H9 (cell line): ENCODE measurements around the gene TDRKH. TPM values are rescaled to one million over a fixed set of nuclear protein-coding genes. Genes with fewer than 3 reads are reported as not detected.

Source experiments
- DNase-seq: peaks from one replicate; pipeline ENCODE4 v3.0.0-alpha.2; 2017
- H2AFZ ChIP-seq: one replicate; pipeline ENCODE4 v1.6.1; 2013; ENCODE audit warnings: mild to moderate bottlenecking, low read length, control low read depth, moderate library complexity
- H2AK5ac ChIP-seq: 2 replicates; pipeline ENCODE4 v1.6.1; 2013; ENCODE audit warnings: low read length, control low read depth, mixed read lengths; ENCODE audit not compliant: insufficient read length
- H2BK120ac ChIP-seq: one replicate; pipeline ENCODE4 v1.6.1; 2013; ENCODE audit warnings: low read depth, mild to moderate bottlenecking, low read length, control low read depth, inconsistent platforms; ENCODE audit not compliant: poor library complexity, severe bottlenecking
- H2BK12ac ChIP-seq: 2 replicates; pipeline ENCODE4 v1.6.1; 2013; ENCODE audit warnings: low read length, control low read depth, mixed read lengths, low read depth; ENCODE audit not compliant: insufficient read length
- H2BK15ac ChIP-seq: 2 replicates; pipeline ENCODE4 v1.6.1; 2013; ENCODE audit warnings: low read depth, low read length, control low read depth
- H2BK20ac ChIP-seq: one replicate; pipeline ENCODE4 v1.6.1; 2013; ENCODE audit warnings: low read depth, mild to moderate bottlenecking, low read length, control low read depth, inconsistent platforms; ENCODE audit not compliant: poor library complexity, severe bottlenecking
- H2BK5ac ChIP-seq: 2 replicates; pipeline ENCODE4 v1.6.1; 2013; ENCODE audit warnings: low read length, control low read depth, mixed read lengths; ENCODE audit not compliant: insufficient read length
- H3K14ac ChIP-seq: 2 replicates; pipeline ENCODE4 v1.6.1; 2013; ENCODE audit warnings: low read length, control low read depth; ENCODE audit not compliant: insufficient read depth
- H3K18ac ChIP-seq: 2 replicates; pipeline ENCODE4 v1.6.1; 2013; ENCODE audit warnings: low read depth, mild to moderate bottlenecking, mixed read lengths, low read length, control low read depth; ENCODE audit not compliant: insufficient read length
- H3K23ac ChIP-seq: 2 replicates; pipeline ENCODE4 v1.6.1; 2013; ENCODE audit warnings: low read length, control low read depth, mixed read lengths, low read depth; ENCODE audit not compliant: insufficient read length
- H3K23me2 ChIP-seq: 2 replicates; pipeline ENCODE4 v1.6.1; 2013; ENCODE audit warnings: low read depth, mild to moderate bottlenecking, mixed read lengths, low read length, control low read depth; ENCODE audit not compliant: insufficient read length, poor library complexity, severe bottlenecking
- H3K27ac ChIP-seq: 2 replicates; pipeline ENCODE4 v1.5.1; 2013; ENCODE audit warnings: low read length, control low read depth, mixed read lengths, low read depth; ENCODE audit not compliant: insufficient read length
- H3K27me3 ChIP-seq: 2 replicates; pipeline ENCODE4 v1.6.1; 2013; ENCODE audit warnings: low read length, control low read depth, inconsistent platforms; ENCODE audit not compliant: insufficient read depth
- H3K4ac ChIP-seq: 2 replicates; pipeline ENCODE4 v1.6.1; 2013; ENCODE audit warnings: low read depth, mild to moderate bottlenecking, control low read depth, inconsistent platforms, low read length, moderate library complexity
- H3K4me1 ChIP-seq: 2 replicates; pipeline ENCODE4 v1.6.1; 2013; ENCODE audit warnings: low read length, control low read depth, inconsistent platforms; ENCODE audit not compliant: insufficient read depth
- H3K4me2 ChIP-seq: 2 replicates; pipeline ENCODE4 v1.6.1; 2013; ENCODE audit warnings: low read length, control low read depth, mixed read lengths; ENCODE audit not compliant: insufficient read length, insufficient read depth
- H3K56ac ChIP-seq: 2 replicates; pipeline ENCODE4 v1.6.1; 2013; ENCODE audit warnings: low read depth, mild to moderate bottlenecking, mixed read lengths, low read length, control low read depth; ENCODE audit not compliant: insufficient read length
- H3K79me1 ChIP-seq: 2 replicates; pipeline ENCODE4 v1.6.1; 2013; ENCODE audit warnings: low read depth, mild to moderate bottlenecking, moderate library complexity, low read length, control low read depth, inconsistent platforms; ENCODE audit not compliant: insufficient read depth, poor library complexity, severe bottlenecking
- H3K79me2 ChIP-seq: 2 replicates; pipeline ENCODE4 v1.6.1; 2013; ENCODE audit warnings: low read length, control low read depth, inconsistent platforms; ENCODE audit not compliant: insufficient read depth
- H3K9ac ChIP-seq: 2 replicates; pipeline ENCODE4 v1.6.1; 2013; ENCODE audit warnings: low read length, control low read depth, mixed read lengths; ENCODE audit not compliant: insufficient read length; ENCODE audit errors: extremely low read depth
- H3K9me3 ChIP-seq: one replicate; pipeline ENCODE4 v1.6.1; 2013; ENCODE audit warnings: low read depth, low read length, inconsistent platforms; ENCODE audit not compliant: control insufficient read depth
- H3T11ph ChIP-seq: one replicate; pipeline ENCODE4 v1.6.1; 2013; ENCODE audit warnings: mild to moderate bottlenecking, low read length, control low read depth, inconsistent platforms
- H4K20me1 ChIP-seq: one replicate; pipeline ENCODE4 v1.6.1; 2013; ENCODE audit not compliant: control insufficient read depth, insufficient read length, insufficient read depth
- H4K5ac ChIP-seq: 2 replicates; pipeline ENCODE4 v1.6.1; 2013; ENCODE audit warnings: low read depth, mild to moderate bottlenecking, mixed read lengths, low read length, control low read depth; ENCODE audit not compliant: insufficient read length
- H4K8ac ChIP-seq: replicated peaks from 2 replicates; pipeline ENCODE4 v1.6.1; 2013; ENCODE audit warnings: low read length, control low read depth, mixed read lengths, low read depth; ENCODE audit not compliant: insufficient read length
- H4K91ac ChIP-seq: 2 replicates; pipeline ENCODE4 v1.6.1; 2013; ENCODE audit warnings: low read depth, mild to moderate bottlenecking, moderate library complexity, mixed read lengths, low read length, control low read depth; ENCODE audit not compliant: insufficient read length
- H3K27ac Mint-ChIP-seq, 3 experiments: 2 replicates in 2 of 3; 3 replicates in 1 of 3; pipeline ENCODE4 v1.8.0; 2020 to 2021; ENCODE audit warnings: mixed read lengths in 3 of 3, mild to moderate bottlenecking in 1 of 3, moderate library complexity in 1 of 3
- H3K27me3 Mint-ChIP-seq: 2 replicates; pipeline ENCODE4 v1.8.0; 2021; ENCODE audit warnings: low read depth, mild to moderate bottlenecking, moderate library complexity, mixed read lengths
- H3K36me3 Mint-ChIP-seq, 3 experiments: 2 replicates in 2 of 3; 3 replicates in 1 of 3; pipeline ENCODE4 v1.8.0; 2020 to 2021; ENCODE audit warnings: low read depth in 3 of 3, mixed read lengths in 3 of 3; ENCODE audit not compliant: insufficient read depth in 1 of 3
- H3K4me1 Mint-ChIP-seq, 2 experiments: 2 replicates each; pipeline ENCODE4 v1.8.0; 2020; ENCODE audit warnings: mixed read lengths in 2 of 2
- H3K4me3 Mint-ChIP-seq, 2 experiments: 2 replicates in 1 of 2; 3 replicates in 1 of 2; pipeline ENCODE4 v1.8.0; 2020 to 2021; ENCODE audit warnings: mild to moderate bottlenecking in 2 of 2, mixed read lengths in 2 of 2, moderate library complexity in 1 of 2
- H3K9me3 Mint-ChIP-seq, 2 experiments: 2 replicates in 1 of 2; 3 replicates in 1 of 2; pipeline ENCODE4 v1.8.0; 2020; ENCODE audit warnings: mild to moderate bottlenecking in 2 of 2, mixed read lengths in 2 of 2, moderate library complexity in 1 of 2
- WGBS: extraction: QIAGEN DNeasy Blood & Tissue Kit; methylation state at CpG from one replicate; pipeline ENCODE4 v1.1.7; 2013; ENCODE audit warnings: missing lambda C conversion rate, low lambda C conversion rate, mixed read lengths; ENCODE audit not compliant: insufficient read length; ENCODE audit errors: extremely low coverage; 5-methylcytosine and 5-hydroxymethylcytosine counted together
- total RNA-seq: library from RNA; stranded (reverse); gene quantifications from 2 replicates; pipeline ENCODE4 v1.2.1, GENCODE V29; 2021
- TF ChIP-seq, protein P1 (sequence below): fragments of 200-600 bp; sonication (generic); conservative IDR thresholded peaks from 3 replicates; pipeline ENCODE4 v1.8.0; 2021; ENCODE audit warnings: antibody characterized with exemption, mild to moderate bottlenecking

Gene TDRKH
- total RNA-seq, 1 experiment from 2014 or later = 24.0 TPM

DNA sequence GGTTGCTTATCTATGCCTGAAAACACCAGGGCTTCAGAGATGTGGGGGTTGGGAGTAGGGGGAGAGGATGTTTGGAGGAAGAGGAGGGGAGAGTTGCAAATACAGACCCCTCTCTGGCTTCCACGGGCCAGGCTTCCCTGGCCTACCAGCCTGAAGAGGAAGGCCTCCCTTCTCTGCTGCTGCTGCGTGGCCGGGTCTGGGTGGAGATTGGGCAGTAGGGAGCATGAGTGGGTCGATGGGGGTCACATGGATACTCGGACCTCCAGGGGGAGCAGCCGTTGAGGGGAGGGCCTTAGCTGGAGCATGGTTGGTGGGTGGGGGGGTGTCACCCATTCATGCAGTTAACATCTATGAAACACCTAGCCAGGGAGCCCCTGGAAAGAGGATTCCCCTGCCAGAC lies 39.8 kb upstream of the TDRKH start:
- H3K27ac ChIP-seq = no peak overlapping the region
- H4K91ac ChIP-seq = no peak overlapping the region
- no peaks in the 10 kb centered on the region for H3K9me3 ChIP-seq
- no peak overlapping the region for H2BK12ac ChIP-seq
- H3K4me2 ChIP-seq = no peak overlapping the region
- no peak for DNase-seq
- no peak overlapping the region for H2BK15ac ChIP-seq
- TF ChIP-seq, protein P1, sequence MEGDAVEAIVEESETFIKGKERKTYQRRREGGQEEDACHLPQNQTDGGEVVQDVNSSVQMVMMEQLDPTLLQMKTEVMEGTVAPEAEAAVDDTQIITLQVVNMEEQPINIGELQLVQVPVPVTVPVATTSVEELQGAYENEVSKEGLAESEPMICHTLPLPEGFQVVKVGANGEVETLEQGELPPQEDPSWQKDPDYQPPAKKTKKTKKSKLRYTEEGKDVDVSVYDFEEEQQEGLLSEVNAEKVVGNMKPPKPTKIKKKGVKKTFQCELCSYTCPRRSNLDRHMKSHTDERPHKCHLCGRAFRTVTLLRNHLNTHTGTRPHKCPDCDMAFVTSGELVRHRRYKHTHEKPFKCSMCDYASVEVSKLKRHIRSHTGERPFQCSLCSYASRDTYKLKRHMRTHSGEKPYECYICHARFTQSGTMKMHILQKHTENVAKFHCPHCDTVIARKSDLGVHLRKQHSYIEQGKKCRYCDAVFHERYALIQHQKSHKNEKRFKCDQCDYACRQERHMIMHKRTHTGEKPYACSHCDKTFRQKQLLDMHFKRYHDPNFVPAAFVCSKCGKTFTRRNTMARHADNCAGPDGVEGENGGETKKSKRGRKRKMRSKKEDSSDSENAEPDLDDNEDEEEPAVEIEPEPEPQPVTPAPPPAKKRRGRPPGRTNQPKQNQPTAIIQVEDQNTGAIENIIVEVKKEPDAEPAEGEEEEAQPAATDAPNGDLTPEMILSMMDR = no peak
- H3K23ac ChIP-seq = no peak overlapping the region
- Mint-ChIP-seq H3K4me3 (peak overlapping the region in 1 of 2 experiments; percentile 63; a peak in 1 of 5 replicates), H3K27ac (no peak overlapping the region), H3K9me3 (no peaks in the 10 kb centered on the region), H3K27me3 (peaks cover 5% of the 10 kb centered on the region), H3K36me3 (no peaks in the 10 kb centered on the region), H3K4me1 (peaks cover 37 to 46% of the 10 kb centered on the region in 2 experiments)
- H3K18ac ChIP-seq = no peak overlapping the region
- no peak overlapping the region for H2BK5ac ChIP-seq
- no peaks in the 10 kb centered on the region for H3K79me2 ChIP-seq
- H2AK5ac ChIP-seq = no peak overlapping the region
- no peak overlapping the region for H3T11ph ChIP-seq
- no peak overlapping the region for H4K5ac ChIP-seq
- H4K20me1 ChIP-seq = no peaks in the 10 kb centered on the region
- H3K4ac ChIP-seq = no peak overlapping the region
- H3K4me1 ChIP-seq = peaks cover 16% of the 10 kb centered on the region; the same call in 1 of the 2 replicates
- no peak overlapping the region for H3K56ac ChIP-seq
- H3K23me2 ChIP-seq = no peaks in the 10 kb centered on the region
- no peaks in the 10 kb centered on the region for H3K79me1 ChIP-seq
- no peak overlapping the region for H2AFZ ChIP-seq
- H2BK120ac ChIP-seq = no peak overlapping the region
- H2BK20ac ChIP-seq = no peak overlapping the region
- H3K9ac ChIP-seq = no peak overlapping the region
- no peak overlapping the region for H4K8ac ChIP-seq
- H3K27me3 ChIP-seq = no peaks in the 10 kb centered on the region
- WGBS = no CpG with 5 or more reads among the region's 6 CpGs
- no peak overlapping the region for H3K14ac ChIP-seq
